AG04450 (cell line): ENCODE results near the gene MMAB. TPM values are rescaled to one million over a fixed set of nuclear protein-coding genes. Genes with fewer than 3 reads are reported as not detected.

ENCODE experiments used
- CTCF ChIA-PET: fragments of 300-600, 350-600 bp; formaldehyde crosslinking; extraction: SDS; loops from one replicate; lab custom pipeline; 2022; ENCODE audit warnings: antibody characterized with exemption, inconsistent platforms; lab: Charles Lee
- POLR2A ChIA-PET: fragments of 350-600 bp; formaldehyde crosslinking; extraction: SDS; loops from one replicate; lab custom pipeline; 2021; ENCODE audit warnings: antibody characterized with exemption, inconsistent platforms; lab: Yijun Ruan, JAX
- DNase-seq: peaks from one replicate; pipeline ENCODE4 v3.0.0-alpha.2; 2011; ENCODE audit warnings: low read depth, low spot score
- H3K27ac ChIP-seq: one replicate; pipeline ENCODE4 v1.5.1; 2012; ENCODE audit warnings: low read depth, low read length, control low read depth
- H3K27me3 ChIP-seq: one replicate; pipeline ENCODE4 v1.6.0; 2012; ENCODE audit warnings: low read length; ENCODE audit not compliant: control insufficient read depth, insufficient read depth
- H3K4me3 ChIP-seq: 2 replicates; pipeline ENCODE4 v1.5.1; 2011; ENCODE audit warnings: mild to moderate bottlenecking, low read depth, low read length, control low read depth
- H3K9me3 ChIP-seq: 2 replicates; pipeline ENCODE4 v1.5.1; 2012; ENCODE audit warnings: low read length; ENCODE audit not compliant: control insufficient read depth, insufficient read depth
- CTCF ChIP-seq: IDR thresholded peaks from 2 replicates; pipeline ENCODE4 v1.5.1; 2011; ENCODE audit warnings: low read depth, low read length, control low read depth, inconsistent platforms
- polyA plus RNA-seq: library from polyadenylated mRNA; depleted of rRNA; stranded (reverse); fragments of >200 nt; gene quantifications from 2 replicates; pipeline ENCODE4 v1.2.3, GENCODE V29; 2011

Gene MMAB
- polyA plus RNA-seq, 1 experiment: 13.0 TPM

DNA sequence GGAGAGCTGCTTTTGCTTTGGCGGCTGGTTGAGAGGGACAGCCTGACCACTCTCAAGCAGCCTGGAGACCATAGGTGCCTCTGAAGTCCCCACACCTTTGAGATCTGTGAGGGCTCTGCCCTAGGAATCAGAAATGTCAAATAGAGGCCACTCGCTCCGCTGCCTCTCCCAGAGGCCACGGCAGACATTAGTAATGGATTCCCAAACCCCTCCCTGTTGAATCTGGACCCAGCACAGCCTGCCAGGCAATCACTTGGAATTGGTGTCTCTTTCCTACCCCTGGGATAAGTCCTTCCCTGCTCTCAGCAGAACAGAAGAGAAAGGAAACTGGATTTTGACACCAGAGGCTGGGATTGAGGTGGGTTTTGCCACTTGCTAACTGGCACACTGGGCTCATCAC lies 25.0 kb downstream of the MMAB start:
- Histone ChIP-seq H3K9me3 (no peaks in the 10 kb centered on the region; the same call in 1 of the 2 replicates), H3K27ac (no peak overlapping the region), H3K4me3 (no peak overlapping the region), H3K27me3 (peaks cover 30% of the 10 kb centered on the region)
- DNase-seq: no peak
- POLR2A ChIA-PET: no interaction called here
- no peak for TF ChIP-seq CTCF
- CTCF ChIA-PET: no interaction called here

GRCh38 chr12:109547286-109547685 lies 26.0 kb downstream of the MMAB start:
- ChIA-PET POLR2A (no interaction called here), CTCF (no interaction called here)
- Histone ChIP-seq H3K27ac (no peak overlapping the region), H3K4me3 (no peak overlapping the region), H3K9me3 (no peaks in the 10 kb centered on the region; the same call in 1 of the 2 replicates), H3K27me3 (peaks cover 25% of the 10 kb centered on the region)
- DNase-seq: no peak
- TF ChIP-seq CTCF: no peak

DNA sequence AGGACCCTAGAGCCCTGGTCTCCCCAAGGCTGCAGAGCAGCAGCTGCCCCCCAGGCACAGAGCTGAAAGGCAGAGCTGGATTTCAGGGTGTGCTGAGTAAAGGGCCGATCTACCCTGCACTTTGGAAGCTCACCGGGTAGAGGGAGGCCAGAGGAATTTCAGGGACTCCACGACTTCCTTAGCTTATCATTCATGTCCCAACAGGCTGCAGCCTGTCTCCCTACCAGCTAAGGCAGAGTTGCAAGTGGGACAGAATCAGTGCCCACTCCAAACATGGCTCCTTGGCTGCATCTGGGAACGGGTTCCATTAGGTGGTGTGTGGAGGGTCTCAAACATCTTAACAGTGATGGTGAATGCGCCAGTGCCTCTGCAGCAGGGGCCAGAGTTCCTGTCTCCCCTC lies 27.5 kb downstream of the MMAB start:
- Histone ChIP-seq H3K4me3 (no peak overlapping the region), H3K27ac (no peak overlapping the region), H3K9me3 (peaks cover 2% of the 10 kb centered on the region), H3K27me3 (peaks cover 21% of the 10 kb centered on the region)
- TF ChIP-seq CTCF: no peak
- POLR2A ChIA-PET: no interaction called here
- CTCF ChIA-PET: interaction anchor here (0.6 kb wide), 2 partner anchors 52 to 596 kb away, joined by 4 read pairs; no protein-coding TSS in a partner anchor
- no peak for DNase-seq

DNA sequence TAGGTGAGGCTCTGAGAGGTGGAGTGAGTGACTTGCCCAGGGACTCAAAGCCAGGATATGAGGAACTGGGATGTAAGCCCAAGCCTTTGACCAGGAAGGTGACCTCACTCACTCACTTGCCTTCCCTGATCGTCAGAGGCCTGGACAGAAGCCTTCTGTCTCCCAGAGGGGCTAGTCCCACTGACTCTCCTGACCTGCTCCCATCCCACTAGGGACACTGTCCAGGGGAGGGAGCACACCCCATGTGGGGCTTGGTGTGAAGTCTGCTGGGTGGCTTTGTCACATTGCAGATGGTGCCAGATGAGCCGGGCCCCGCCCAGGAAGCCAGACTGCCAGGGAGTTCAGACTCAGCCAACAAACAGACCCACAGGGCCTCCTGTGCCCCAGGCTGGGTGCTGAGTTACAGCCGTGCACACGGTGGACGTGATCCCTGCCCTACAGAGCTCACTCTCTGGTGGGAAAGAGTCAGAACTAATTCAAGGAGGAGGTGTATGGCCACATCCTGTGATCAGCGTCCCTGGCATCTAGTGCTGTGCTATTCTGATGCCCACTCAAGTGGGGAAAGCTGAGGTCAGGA lies 28.3 kb downstream of the MMAB start:
- no peak for TF ChIP-seq CTCF
- Histone ChIP-seq H3K4me3 (no peak overlapping the region), H3K27ac (no peak overlapping the region), H3K27me3 (peaks cover 14% of the 10 kb centered on the region), H3K9me3 (peaks cover 4% of the 10 kb centered on the region)
- DNase-seq: no peak
- POLR2A ChIA-PET: no interaction called here
- CTCF ChIA-PET: interaction anchor here (0.6 kb wide), 2 partner anchors 52 to 595 kb away, joined by 4 read pairs; no protein-coding TSS in a partner anchor

DNA sequence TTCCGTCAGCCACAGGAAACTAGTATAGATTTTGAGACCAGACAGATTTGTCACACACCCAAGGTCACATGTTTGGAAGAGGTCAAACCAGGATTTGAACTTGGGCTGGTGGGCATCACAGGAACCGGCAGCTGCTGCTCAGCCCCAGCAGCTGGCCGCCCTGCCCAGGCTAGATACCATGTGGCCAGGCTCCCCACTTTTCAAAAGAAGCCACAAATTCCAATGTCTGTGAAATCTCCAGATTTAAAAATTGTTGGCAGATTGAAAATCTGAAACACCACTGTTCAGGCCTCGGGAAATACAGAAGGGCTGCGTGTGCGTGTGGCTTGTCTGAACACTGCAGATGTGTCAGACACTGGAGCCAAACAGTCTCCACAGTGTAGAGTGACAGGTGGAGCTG lies 30.4 kb downstream of the MMAB start:
- CTCF ChIA-PET: no interaction called here
- Histone ChIP-seq H3K27me3 (no peaks in the 10 kb centered on the region), H3K9me3 (peaks cover 4% of the 10 kb centered on the region), H3K4me3 (no peak overlapping the region), H3K27ac (no peak overlapping the region)
- no peak for TF ChIP-seq CTCF
- POLR2A ChIA-PET: no interaction called here
- no peak for DNase-seq
